WTC11 (cell line): ENCODE measurements around the gene EFCAB13. TPM values are rescaled to one million over a fixed set of nuclear protein-coding genes. Genes with fewer than 3 reads are reported as not detected.

Experiments used
- ATAC-seq: fragments of 200-7000 bp; cut with Tn5 transposase; 2 replicates; pipeline ENCODE4 v1.10.0; 2021; ENCODE audit warnings: mild to moderate bottlenecking, moderate library complexity
- CTCF ChIA-PET: fragments of 300-600 bp; sonication (Branson Sonifier 250); formaldehyde crosslinking; loops from one replicate; lab custom pipeline; 2021; ENCODE audit warnings: antibody characterized with exemption; lab: Charles Lee
- POLR2A ChIA-PET: fragments of 350-600 bp; sonication (Branson Sonifier 250); formaldehyde crosslinking; loops from one replicate; lab custom pipeline; 2021; ENCODE audit warnings: antibody characterized with exemption; lab: Charles Lee
- DNase-seq: peaks from one replicate; pipeline ENCODE4 v3.0.0; 2021; ENCODE audit warnings: low spot score
- H3K27ac Mint-ChIP-seq: 2 replicates; pipeline ENCODE4 v1.8.0; 2021; ENCODE audit warnings: mixed read lengths
- H3K27me3 Mint-ChIP-seq: 2 replicates; pipeline ENCODE4 v1.8.0; 2021; ENCODE audit warnings: low read depth, mild to moderate bottlenecking, moderate library complexity, mixed read lengths
- H3K36me3 Mint-ChIP-seq: 2 replicates; pipeline ENCODE4 v1.8.0; 2021; ENCODE audit warnings: mixed read lengths
- H3K4me1 Mint-ChIP-seq: 2 replicates; pipeline ENCODE4 v1.8.0; 2022; ENCODE audit warnings: mixed read lengths
- H3K4me3 Mint-ChIP-seq: 2 replicates; pipeline ENCODE4 v1.8.0; 2021; ENCODE audit warnings: mild to moderate bottlenecking, moderate library complexity, mixed read lengths
- H3K9me3 Mint-ChIP-seq: 2 replicates; pipeline ENCODE4 v1.8.0; 2021; ENCODE audit warnings: mixed read lengths
- ATF1 ChIP-seq: sonication (generic); formaldehyde crosslinking; IDR thresholded peaks from 2 replicates; pipeline ENCODE4 v1.8.1; 2023; ENCODE audit warnings: mild to moderate bottlenecking, moderate library complexity, missing genetic modification reagents
- CBFB ChIP-seq: sonication (generic); formaldehyde crosslinking; IDR thresholded peaks from 2 replicates; pipeline ENCODE4 v1.8.1; 2022; ENCODE audit warnings: mild to moderate bottlenecking, low read depth, missing genetic modification reagents
- GTF2I ChIP-seq: fragments of 250-450 bp; sonication (Bioruptor Pico); conservative IDR thresholded peaks from 2 replicates; pipeline ENCODE4 v1.4.0; 2021; ENCODE audit warnings: mild to moderate bottlenecking
- IRF2 ChIP-seq: sonication (generic); formaldehyde crosslinking; IDR thresholded peaks from 2 replicates; pipeline ENCODE4 v1.8.0; 2022; ENCODE audit warnings: low read depth, missing genetic modification reagents, borderline replicate concordance
- NFE2L1 ChIP-seq: sonication (generic); formaldehyde crosslinking; IDR thresholded peaks from 2 replicates; pipeline ENCODE4 v1.8.1; 2023; ENCODE audit warnings: missing genetic modification reagents
- NR2C2 ChIP-seq: sonication (generic); formaldehyde crosslinking; IDR thresholded peaks from 2 replicates; pipeline ENCODE4 v1.8.0; 2022; ENCODE audit warnings: mild to moderate bottlenecking, missing genetic modification reagents
- SOX15 ChIP-seq: fragments of 250-450 bp; sonication (Bioruptor Pico); IDR thresholded peaks from 2 replicates; pipeline ENCODE4 v1.9.0; 2021; ENCODE audit warnings: mild to moderate bottlenecking
- STAT6 ChIP-seq: sonication (generic); formaldehyde crosslinking; conservative IDR thresholded peaks from 2 replicates; pipeline ENCODE4 v1.8.1; 2023; ENCODE audit warnings: mild to moderate bottlenecking, low read depth, missing genetic modification reagents, moderate library complexity
- TCF7 ChIP-seq: sonication (generic); formaldehyde crosslinking; IDR thresholded peaks from 2 replicates; pipeline ENCODE4 v1.8.0; 2022; ENCODE audit warnings: mild to moderate bottlenecking, low read depth, missing genetic modification reagents, moderate library complexity
- TEAD1 ChIP-seq: sonication (generic); formaldehyde crosslinking; IDR thresholded peaks from 2 replicates; pipeline ENCODE4 v1.8.0; 2022; ENCODE audit warnings: mild to moderate bottlenecking, missing genetic modification reagents
- TEAD4 ChIP-seq: sonication (generic); formaldehyde crosslinking; IDR thresholded peaks from 2 replicates; pipeline ENCODE4 v1.8.0; 2022; ENCODE audit warnings: mild to moderate bottlenecking, missing genetic modification reagents
- ZNF232 ChIP-seq: sonication (generic); formaldehyde crosslinking; IDR thresholded peaks from 2 replicates; pipeline ENCODE4 v1.8.0; 2022; ENCODE audit warnings: mild to moderate bottlenecking, missing genetic modification reagents
- ZNF423 ChIP-seq: fragments of 250-450 bp; sonication (Bioruptor Pico); IDR thresholded peaks from 2 replicates; pipeline ENCODE4 v2.1.2; 2022; ENCODE audit warnings: mild to moderate bottlenecking, moderate library complexity
- ZNF512 ChIP-seq: sonication (generic); formaldehyde crosslinking; IDR thresholded peaks from 2 replicates; pipeline ENCODE4 v1.8.1; 2022; ENCODE audit warnings: missing genetic modification reagents, borderline replicate concordance
- ZNF532 ChIP-seq: fragments of 250-450 bp; sonication (Bioruptor Pico); IDR thresholded peaks from 2 replicates; pipeline ENCODE4 v1.9.0; 2021; ENCODE audit warnings: mild to moderate bottlenecking, borderline replicate concordance
- ZSCAN18 ChIP-seq: fragments of 250-450 bp; sonication (Bioruptor Pico); IDR thresholded peaks from 2 replicates; pipeline ENCODE4 v2.1.2; 2022; ENCODE audit warnings: mild to moderate bottlenecking, moderate library complexity
- total RNA-seq: library from RNA; stranded (reverse); gene quantifications from 3 replicates; pipeline ENCODE4 v1.2.3, GENCODE V29; 2021
- TF ChIP-seq, protein P1 (sequence below): sonication (generic); formaldehyde crosslinking; IDR thresholded peaks from 2 replicates; pipeline ENCODE4 v1.8.1; 2023; ENCODE audit warnings: mild to moderate bottlenecking, missing genetic modification reagents, moderate library complexity
- TF ChIP-seq, protein P2 (sequence below): fragments of 250-450 bp; sonication (Bioruptor Pico); conservative IDR thresholded peaks from 2 replicates; pipeline ENCODE4 v1.9.0; 2021; ENCODE audit warnings: mild to moderate bottlenecking

The EFCAB13 gene
- total RNA-seq, 1 experiment from 2014 or later = 3.5 TPM

DNA sequence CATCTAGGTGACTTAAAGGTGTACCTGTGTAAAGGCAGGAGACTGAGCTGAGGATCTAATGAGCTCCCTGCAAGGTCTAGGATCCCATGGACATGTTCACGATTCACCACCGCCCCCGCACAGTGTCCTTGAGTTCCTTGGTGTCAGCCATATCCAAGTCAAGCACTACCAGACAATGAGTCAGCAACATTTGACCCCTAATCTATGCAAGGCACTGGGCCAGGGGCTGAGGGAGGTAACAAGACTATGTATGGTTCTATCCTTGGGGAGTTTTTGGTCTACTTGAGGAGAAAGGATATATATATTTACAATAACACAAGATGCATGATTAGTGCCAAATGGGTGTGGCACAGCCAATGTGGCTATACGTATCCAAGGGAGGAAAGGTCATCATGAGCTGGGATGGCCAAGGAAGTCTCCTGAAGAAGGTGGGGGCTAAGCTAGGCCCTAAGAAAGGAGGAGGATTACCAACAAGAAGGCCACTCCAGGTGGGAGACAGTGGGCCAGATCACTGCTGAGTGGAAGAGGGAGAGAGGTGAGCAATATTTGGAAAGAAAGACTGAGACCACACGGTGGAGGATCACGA lies 35.1 kb upstream of the EFCAB13 start:
- DNase-seq = no peak
- H3K4me3 Mint-ChIP-seq = no peak overlapping the region
- CTCF ChIA-PET = interaction anchor here (1.1 kb wide), 1 partner anchor 12 kb away, joined by 3 read pairs; no protein-coding TSS in a partner anchor
- H3K4me1 Mint-ChIP-seq = peaks cover 14% of the 10 kb centered on the region
- TF ChIP-seq NR2C2 (CRISPR knock-in tag) (no peak), TEAD4 (CRISPR knock-in tag) (no peak), TEAD1 (CRISPR knock-in tag) (no peak), GTF2I (CRISPR knock-in tag) (no peak), ZNF532 (CRISPR knock-in tag) (no peak), ZNF232 (CRISPR knock-in tag) (no peak), ZNF423 (CRISPR knock-in tag) (no peak), STAT6 (CRISPR knock-in tag) (no peak), ATF1 (CRISPR knock-in tag) (no peak), ZSCAN18 (CRISPR knock-in tag) (no peak), NFE2L1 (CRISPR knock-in tag) (no peak), SOX15 (no peak), TCF7 (CRISPR knock-in tag) (no peak), ZNF512 (CRISPR knock-in tag) (no peak), IRF2 (CRISPR knock-in tag) (no peak), CBFB (no peak)
- TF ChIP-seq, protein P1, sequence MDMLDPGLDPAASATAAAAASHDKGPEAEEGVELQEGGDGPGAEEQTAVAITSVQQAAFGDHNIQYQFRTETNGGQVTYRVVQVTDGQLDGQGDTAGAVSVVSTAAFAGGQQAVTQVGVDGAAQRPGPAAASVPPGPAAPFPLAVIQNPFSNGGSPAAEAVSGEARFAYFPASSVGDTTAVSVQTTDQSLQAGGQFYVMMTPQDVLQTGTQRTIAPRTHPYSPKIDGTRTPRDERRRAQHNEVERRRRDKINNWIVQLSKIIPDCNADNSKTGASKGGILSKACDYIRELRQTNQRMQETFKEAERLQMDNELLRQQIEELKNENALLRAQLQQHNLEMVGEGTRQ = no peak
- TF ChIP-seq, protein P2, sequence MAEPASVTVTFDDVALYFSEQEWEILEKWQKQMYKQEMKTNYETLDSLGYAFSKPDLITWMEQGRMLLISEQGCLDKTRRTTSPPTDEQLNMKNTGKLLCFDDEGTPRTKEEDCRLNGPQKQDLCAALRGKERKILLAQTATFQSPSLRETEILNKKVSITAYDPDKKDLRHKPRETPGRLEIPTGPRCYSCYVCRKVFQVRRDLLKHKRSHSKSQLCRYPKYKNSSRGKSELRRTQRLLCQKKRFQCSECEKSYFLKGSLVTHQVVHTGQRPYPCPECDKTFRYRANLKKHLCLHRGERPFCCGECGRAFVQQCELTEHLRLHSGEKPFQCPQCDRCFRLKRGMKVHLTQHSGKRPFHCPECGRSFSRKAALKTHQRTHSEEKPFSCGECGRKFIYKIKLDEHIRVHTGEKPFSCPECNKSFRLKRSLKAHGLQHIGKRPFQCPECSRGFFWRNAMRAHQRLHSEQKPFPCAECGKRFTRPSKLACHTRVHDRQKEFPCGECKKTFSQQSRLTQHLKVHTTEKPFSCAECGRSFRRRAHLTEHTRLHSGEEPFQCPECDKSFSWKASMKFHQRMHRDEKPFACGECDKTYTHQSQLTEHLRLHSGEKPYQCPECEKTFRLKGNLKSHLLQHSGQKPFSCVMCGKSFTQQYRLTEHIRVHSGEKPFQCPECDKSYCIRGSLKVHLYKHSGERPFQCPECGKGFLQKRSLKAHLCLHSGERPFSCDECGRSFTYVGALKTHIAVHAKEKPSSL (CRISPR knock-in tag) = no peak
- TF ChIP-seq, all 79 proteins: peak for 0
- H3K27ac Mint-ChIP-seq = no peak overlapping the region
- H3K9me3 Mint-ChIP-seq = peaks cover 3% of the 10 kb centered on the region; the same call in 1 of the 2 replicates
- no peak for ATAC-seq
- no peaks in the 10 kb centered on the region for H3K36me3 Mint-ChIP-seq
- peaks cover 27% of the 10 kb centered on the region for H3K27me3 Mint-ChIP-seq
- POLR2A ChIA-PET = no interaction called here
